Stimulated activated naive CD4-positive, alpha-beta T cell treated with Interleukin-2 at 50 U/mL for 16 hours (primary cell): ENCODE data around the gene RAC3.

Experiments used
- DNase-seq: peaks from one replicate; lab custom pipeline; 2025; lab: John Stamatoyannopoulos, UW

Gene RAC3

GRCh38 chr17:82031303-82031884, at the start of gene RAC3:
RAC3 (plus strand) TSS chr17:82031678; CDS start chr17:82031762, 84 bp downstream.
- no peak for DNase-seq

- no peak for DNase-seq
Measured at GRCh38 chr17:81983011-81983638, 48.4 kb upstream of the RAC3 start.

GRCh38 chr17:81983639-81984373, 47.7 kb upstream of the RAC3 start:
- DNase-seq: no peak

GRCh38 chr17:81984773-81985410, 46.6 kb upstream of the RAC3 start:
- DNase-seq: no peak

- no peak for DNase-seq
Measured at GRCh38 chr17:81986606-81987005, 44.9 kb upstream of the RAC3 start.

- DNase-seq: no peak
Measured at GRCh38 chr17:81987161-81987770, 44.2 kb upstream of the RAC3 start.

- DNase-seq: no peak
Measured at GRCh38 chr17:81990836-81991683, 40.4 kb upstream of the RAC3 start.

- no peak for DNase-seq
Measured at GRCh38 chr17:81991684-81992305, 39.7 kb upstream of the RAC3 start.

GRCh38 chr17:81992306-81993102, 39.0 kb upstream of the RAC3 start:
- no peak for DNase-seq

- DNase-seq: no peak
Measured at GRCh38 chr17:81993729-81994592, 37.5 kb upstream of the RAC3 start.

- no peak for DNase-seq
Measured at GRCh38 chr17:81994593-81995462, 36.6 kb upstream of the RAC3 start.

GRCh38 chr17:81995463-81996231, 35.8 kb upstream of the RAC3 start:
- no peak for DNase-seq

- no peak for DNase-seq
Measured at GRCh38 chr17:81996232-81996756, 35.2 kb upstream of the RAC3 start.

GRCh38 chr17:81996757-81997441, 34.6 kb upstream of the RAC3 start:
- DNase-seq: no peak

GRCh38 chr17:81998212-81998611, 33.3 kb upstream of the RAC3 start:
- DNase-seq: no peak

GRCh38 chr17:81998691-81999438, 32.6 kb upstream of the RAC3 start:
- no peak for DNase-seq
